GM19239 (cell line): ENCODE results near the gene UNC5CL.

Source experiments
- DNase-seq: peaks from one replicate; pipeline ENCODE4 v3.0.0; 2011; ENCODE audit warnings: low spot score; ENCODE audit not compliant: insufficient read length
- FAIRE-seq: peaks from 2 replicates; lab custom pipeline; 2011; peaks lifted over from hg19 to GRCh38; lab: Jason Lieb, UNC

UNC5CL gene

GRCh38 chr6:40982917-40983316 lies 56.1 kb downstream of the UNC5CL start:
- FAIRE-seq, result no peak
- DNase-seq, result no peak

GRCh38 chr6:40978687-40979289 lies 60.2 kb downstream of the UNC5CL start:
- DNase-seq (no peak), FAIRE-seq (no peak)

DNA sequence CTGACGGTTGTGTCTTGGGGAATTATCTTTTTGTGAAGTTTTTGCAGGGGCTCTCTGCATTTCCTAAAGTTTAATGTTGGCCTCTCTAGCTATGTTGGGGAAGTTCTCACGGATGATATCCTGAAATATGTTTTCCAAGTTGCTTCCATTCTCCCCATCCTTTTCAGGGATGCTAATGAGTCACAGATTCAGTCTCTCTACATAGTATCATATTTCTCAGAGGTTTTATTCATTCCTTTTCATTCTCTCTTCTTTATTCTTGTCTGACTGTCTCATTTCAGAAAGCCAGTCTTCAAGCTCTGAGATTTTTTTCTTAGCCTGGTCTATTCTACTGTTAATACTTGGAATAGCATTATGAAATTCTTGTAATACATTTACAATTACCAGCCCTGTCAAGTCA lies 61.3 kb downstream of the UNC5CL start:
- no peak for DNase-seq

DNA sequence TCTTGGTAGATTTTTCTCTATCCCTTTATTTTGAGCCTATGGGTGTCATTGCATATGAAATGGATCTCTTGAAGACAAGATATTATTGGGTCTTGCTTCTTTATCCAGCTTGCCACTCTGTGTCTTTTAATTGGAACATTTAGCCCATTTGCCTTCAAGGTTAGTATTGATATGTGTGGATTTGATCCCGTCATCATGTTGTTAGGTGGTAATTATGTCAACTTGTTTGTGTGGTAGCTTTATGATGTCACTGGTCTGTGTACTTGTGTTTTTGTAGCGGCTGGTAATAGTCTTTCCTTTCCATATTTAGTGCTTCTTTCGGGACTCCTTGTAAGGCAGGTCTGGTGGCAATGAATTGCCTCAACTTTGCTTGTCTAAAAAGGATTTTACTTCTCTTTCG lies 61.9 kb downstream of the UNC5CL start:
- FAIRE-seq (no peak), DNase-seq (no peak)

More for the DNA sequence above, 61.3 kb downstream of the UNC5CL start:
- no peak for FAIRE-seq
